Measurements from ENCODE around the gene FER.

Gene FER

DNA sequence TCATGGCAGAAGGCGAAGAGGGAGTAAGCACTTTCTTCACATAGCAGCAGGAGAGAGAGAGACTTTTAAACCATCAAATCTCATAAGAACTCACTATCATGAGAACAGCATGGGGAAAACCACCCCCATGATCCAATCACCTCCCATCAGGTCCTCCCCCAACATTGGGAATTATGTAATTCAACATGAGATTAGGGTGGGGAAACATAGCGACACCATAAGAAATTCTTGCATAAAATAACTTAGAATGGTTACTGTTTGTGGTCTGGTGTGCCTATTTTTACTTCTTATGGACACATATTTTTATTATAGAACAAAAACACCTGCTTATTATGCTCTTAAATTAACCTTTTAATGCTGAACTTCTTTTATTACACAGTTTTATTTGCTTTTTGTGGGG lies 364.0 kb downstream of the FER start:
- TF ChIP-seq EZH2phosphoT487 (IDR thresholded peaks at IDR 0.05; ENCODE audit: borderline replicate concordance, low read length): no peak
- TF ChIP-seq CTCF (IDR thresholded peaks at IDR 0.05; ENCODE audit: low read depth, low read length, poor library complexity, severe bottlenecking): no peak

DNA sequence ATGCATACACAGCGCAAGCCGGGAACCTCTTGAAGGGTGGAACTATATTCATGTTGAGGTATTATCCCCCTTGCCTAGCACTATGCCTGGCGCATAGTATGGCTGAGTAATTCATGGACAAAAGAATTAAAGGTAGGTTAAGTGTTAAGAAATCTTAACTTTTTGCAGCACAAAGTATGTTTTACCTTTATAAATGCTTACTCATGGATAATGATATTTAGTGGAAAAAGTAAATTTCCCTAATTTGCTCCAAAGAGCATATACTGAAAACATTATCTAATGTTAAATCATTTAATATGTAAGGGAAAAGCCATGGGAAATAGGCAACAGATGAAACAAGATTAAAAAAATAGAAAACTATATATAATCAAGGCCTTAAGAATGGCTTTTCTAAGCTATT lies 365.9 kb downstream of the FER start:
- H3K9me2 ChIP-seq (replicated peaks; ENCODE audit: control insufficient read depth, low read length): no peaks in the 10 kb centered on the region
- H3K27me3 ChIP-seq (ENCODE audit: control insufficient read depth, low read length): no peaks in the 10 kb centered on the region
- no peaks in the 10 kb centered on the region for H3K36me3 ChIP-seq (ENCODE audit: control insufficient read depth, low read length)
- H3K79me2 ChIP-seq (ENCODE audit: control insufficient read depth, low read length): no peaks in the 10 kb centered on the region
- H4K20me1 ChIP-seq (ENCODE audit: control insufficient read depth, insufficient read depth, low read depth, low read length): no peaks in the 10 kb centered on the region
- H3K9me3 ChIP-seq (ENCODE audit: control insufficient read depth, insufficient read depth, low read length): no peaks in the 10 kb centered on the region
- H3K4me2 ChIP-seq (ENCODE audit: low read length): no peak overlapping the region
- no peaks in the 10 kb centered on the region for H3K4me1 ChIP-seq (ENCODE audit: control insufficient read depth, low read length)
- H3F3A ChIP-seq (ENCODE audit: control insufficient read depth, insufficient read depth): no peaks in the 10 kb centered on the region
- H3K27ac ChIP-seq (ENCODE audit: low read depth, low read length): no peak overlapping the region
- no peak overlapping the region for H3K4me3 ChIP-seq (ENCODE audit: low read length)
- TF ChIP-seq EZH2phosphoT487 (IDR thresholded peaks at IDR 0.05; ENCODE audit: borderline replicate concordance, low read length) (no peak), CTCF (IDR thresholded peaks at IDR 0.05; ENCODE audit: low read depth, low read length, poor library complexity, severe bottlenecking) (no peak)

More for the DNA sequence above, 364.0 kb downstream of the FER start:
- Histone ChIP-seq H3K4me2 (ENCODE audit: low read length) (no peak overlapping the region), H3K79me2 (ENCODE audit: control insufficient read depth, low read length) (no peaks in the 10 kb centered on the region), H3K4me3 (ENCODE audit: low read length) (no peak overlapping the region), H3K27me3 (ENCODE audit: control insufficient read depth, low read length) (no peaks in the 10 kb centered on the region), H3K4me1 (ENCODE audit: control insufficient read depth, low read length) (no peaks in the 10 kb centered on the region), H3K9me2 (replicated peaks; ENCODE audit: control insufficient read depth, low read length) (no peaks in the 10 kb centered on the region), H3K27ac (ENCODE audit: low read depth, low read length) (no peak overlapping the region), H3K9me3 (ENCODE audit: control insufficient read depth, insufficient read depth, low read length) (no peaks in the 10 kb centered on the region), H4K20me1 (ENCODE audit: control insufficient read depth, insufficient read depth, low read depth, low read length) (no peaks in the 10 kb centered on the region), H3K36me3 (ENCODE audit: control insufficient read depth, low read length) (no peaks in the 10 kb centered on the region), H3F3A (ENCODE audit: control insufficient read depth, insufficient read depth) (no peaks in the 10 kb centered on the region)

DNA sequence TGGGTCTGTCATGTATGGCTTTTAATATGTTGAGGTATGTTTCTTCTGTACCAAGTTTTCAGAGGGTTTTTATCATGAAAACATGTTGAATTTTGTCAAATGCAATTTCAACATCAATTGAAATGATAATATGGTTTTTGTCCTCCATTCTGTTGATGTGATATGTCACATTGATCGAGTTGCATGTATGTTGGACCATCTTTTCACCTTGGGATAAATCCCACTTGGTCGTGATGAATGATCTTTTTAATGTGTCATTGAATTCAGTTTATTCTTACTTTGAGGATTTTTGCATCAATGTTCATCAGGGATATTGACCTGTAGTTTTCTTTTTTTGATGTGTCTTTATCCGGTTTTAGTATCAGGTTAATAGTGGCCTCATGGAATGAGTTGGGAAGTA lies 373.5 kb downstream of the FER start:
- no peak overlapping the region for H3K4me3 ChIP-seq (ENCODE audit: low read length)
- TF ChIP-seq CTCF (IDR thresholded peaks at IDR 0.05; ENCODE audit: low read depth, low read length, poor library complexity, severe bottlenecking) (no peak), EZH2phosphoT487 (IDR thresholded peaks at IDR 0.05; ENCODE audit: borderline replicate concordance, low read length) (no peak)
- no peaks in the 10 kb centered on the region for H3K36me3 ChIP-seq (ENCODE audit: control insufficient read depth, low read length)
- no peaks in the 10 kb centered on the region for H3F3A ChIP-seq (ENCODE audit: control insufficient read depth, insufficient read depth)
- no peak overlapping the region for H3K27ac ChIP-seq (ENCODE audit: low read depth, low read length)
- no peaks in the 10 kb centered on the region for H3K9me2 ChIP-seq (replicated peaks; ENCODE audit: control insufficient read depth, low read length)
- H4K20me1 ChIP-seq (ENCODE audit: control insufficient read depth, insufficient read depth, low read depth, low read length): no peaks in the 10 kb centered on the region
- H3K4me2 ChIP-seq (ENCODE audit: low read length): no peak overlapping the region
- no peaks in the 10 kb centered on the region for H3K9me3 ChIP-seq (ENCODE audit: control insufficient read depth, insufficient read depth, low read length)
- H3K79me2 ChIP-seq (ENCODE audit: control insufficient read depth, low read length): no peaks in the 10 kb centered on the region
- H3K27me3 ChIP-seq (ENCODE audit: control insufficient read depth, low read length): no peaks in the 10 kb centered on the region
- no peaks in the 10 kb centered on the region for H3K4me1 ChIP-seq (ENCODE audit: control insufficient read depth, low read length)
